Heart right ventricle (tissue), 16 donors: ENCODE data around the gene ST3GAL4. TPM values are rescaled to one million over a fixed set of nuclear protein-coding genes. Genes with fewer than 3 reads are reported as not detected.
A peak's percentile ranks its signal among the peaks of the same experiment; 100 is the strongest.

Experiments used
- ATAC-seq, 8 donors: fragments of 200-7000 bp; cut with Tn5 transposase; one replicate each; pipeline ENCODE4 v1.9.1; 2020; ENCODE audit warnings: mild to moderate bottlenecking in 8 of 8, moderate library complexity in 8 of 8, moderate number of reproducible peaks in 1 of 8
- DNase-seq, 2 donors: peaks; one replicate each; pipeline ENCODE4 v3.0.0-alpha.2; 2020
- H3K27ac ChIP-seq, 10 donors: fragments of 200-600 bp; sonication (generic) in 2 of 10; one replicate each; pipeline versions ENCODE4 v1.5.0 to v1.8.0; 2020 to 2022; ENCODE audit warnings: mild to moderate bottlenecking in 3 of 10
- H3K27me3 ChIP-seq, 7 donors: fragments of 200-600 bp; one replicate each; pipeline ENCODE4 v1.8.0; 2021 to 2022; ENCODE audit warnings: mild to moderate bottlenecking in 2 of 7
- H3K36me3 ChIP-seq, 9 donors: fragments of 200-600 bp; sonication (generic) in 1 of 9; one replicate each; pipeline versions ENCODE4 v1.5.0 to v1.8.0; 2020 to 2022; ENCODE audit warnings: mild to moderate bottlenecking in 2 of 9
- H3K4me1 ChIP-seq, 9 donors: fragments of 200-600 bp; sonication (generic) in 1 of 9; one replicate each; pipeline versions ENCODE4 v1.5.0 to v1.8.0; 2020 to 2022; ENCODE audit warnings: mild to moderate bottlenecking in 4 of 9
- H3K4me3 ChIP-seq, 10 donors: fragments of 200-600 bp; sonication (generic) in 2 of 10; one replicate each; pipeline versions ENCODE4 v1.5.0 to v1.8.0; 2020 to 2022; ENCODE audit warnings: mild to moderate bottlenecking in 7 of 10, moderate library complexity in 2 of 10
- H3K9me3 ChIP-seq, 11 donors: fragments of 200-600 bp in 10 of 11; sonication (generic) in 2 of 11; one replicate each; pipeline versions ENCODE4 v1.5.0 to v1.8.0; 2013 to 2022; ENCODE audit warnings: mild to moderate bottlenecking in 2 of 11, control low read depth in 1 of 11, moderate library complexity in 1 of 11
- WGBS, 2 donors: extraction: QIAGEN DNeasy Blood & Tissue Kit; methylation state at CpG; one replicate each; pipeline ENCODE4 v1.1.7; 2013; ENCODE audit warnings: inconsistent platforms in 1 of 2; 5-methylcytosine and 5-hydroxymethylcytosine counted together
- intact Hi-C, 10 donors: fragments of 100-400 bp; cut with DNase I; formaldehyde crosslinking; loops; one replicate each; pipeline versions ENCODE4 v1.11.1 to v1.14.2; 2022
- polyA plus RNA-seq, 2 donors: library from polyadenylated mRNA; stranded (reverse); fragments of 200-250 nt; gene quantifications; one replicate each; pipeline ENCODE4 v1.2.3, GENCODE V29; 2013
- total RNA-seq, 10 donors: library from RNA; stranded (reverse); fragmentation: NEBNext Ultra II Directional in 3 of 10; extraction: Animal tissue kit (Norgen Biotek cat#: 25700) in 3 of 10; gene quantifications; one replicate each; pipeline versions ENCODE4 v1.2.1 to v1.2.4, GENCODE V29; 2021 to 2023
- TF ChIP-seq, protein P1 (sequence below), 9 donors: fragments of 200-600 bp; sonication (generic) in 2 of 9; IDR thresholded peaks; one replicate each; pipeline versions ENCODE4 v1.5.0 to v1.8.0; 2021 to 2022; ENCODE audit warnings: antibody characterized with exemption in 9 of 9, mild to moderate bottlenecking in 5 of 9, moderate library complexity in 1 of 9
- donor health status: Arrhythmogenic right ventricular cardiomyopathy.
- donor health status: ischemic (EF 13 %, LVEDD 7.1; RV severe dilation, severe dysfunction).
- donor health status: healthy with polysubstance abuse.
- donor health status: DM: no; HTN: yes; CAD: no.
- donor health status: DM: no; HTN: no; CAD: no.
- donor health status: ischemic (EF 25% LVEDD 6.9; RV normal size, moderate dysfunction).
- donor health status: ischemic (EF 25% LVEDD 5.7; RV mildly dilated, moderate dysfunction).
- donor health status: healthy.
- donor health status: DM: yes; HTN: yes; CAD: no.
- donor health status: Ischemic cardiomyopathy.
- donor health status: ischemic (EF 35%, LVEDD 5.7; RV mildly dilated, moderate dysfunction).
- donor health status: nonischemic (EF 11% LVEDD 7.7; RV severe dilation, severe dysfunction).
- donor health status: DM: yes; HTN: yes; CAD: no.
- donor health status: PGD.
- donor health status: ischemic (EF 29% LVEDD 5.4; RV normal size, mild dysfunction).
- donor health status: nonischemic (EF 23%, LVEDD 6.1; RV moderate dilation, normal function).

The ST3GAL4 gene
- total and polyA plus RNA-seq, 12 donors = 24.8 to 98.2 (median 44.8) TPM

DNA sequence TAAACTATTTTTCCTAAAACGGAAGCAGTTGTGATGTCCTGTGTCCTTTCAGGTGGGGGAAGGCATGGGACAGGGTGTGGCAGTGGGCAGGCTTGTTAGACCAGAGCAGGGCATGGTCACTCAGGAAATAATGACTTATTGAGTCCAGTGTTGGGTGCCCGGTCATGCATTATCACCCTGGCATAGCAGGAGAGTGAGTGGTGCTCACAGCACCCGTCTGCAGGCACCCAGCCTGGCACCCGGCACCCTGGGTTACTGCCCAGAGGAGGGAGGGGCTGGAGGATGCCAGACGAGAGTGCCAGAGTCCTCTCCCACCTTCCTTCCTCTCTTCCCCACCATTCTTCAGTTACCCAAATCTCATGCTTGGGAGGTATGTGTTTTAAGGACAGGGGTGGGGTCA is 59.1 kb downstream of the ST3GAL4 start:
- peaks cover 0 to 32% (median 4%) of the 10 kb centered on the region in 9 donors for H3K36me3 ChIP-seq
- H3K4me3 ChIP-seq = no peak overlapping the region
- H3K27ac ChIP-seq = peak overlapping the region; percentile 14 to 93 (median 85)
- WGBS, 2 donors = 45 to 48% methylated on average over 5 of the region's 5 CpGs
- H3K27me3 ChIP-seq = no peaks in the 10 kb centered on the region
- peak in 5 of 8 donors; percentile 1 to 35 (median 4) for ATAC-seq
- H3K4me1 ChIP-seq = peaks cover 20 to 90% (median 50%) of the 10 kb centered on the region in 9 donors
- intact Hi-C loops = loop anchor here in 7 of 10 donors (5.0 to 10.0 kb wide), 4 partner anchors 57 to 102 kb away; partner anchors contain the start of gene ST3GAL4 (in 6 of the 7)
- DNase-seq = peak in 1 of 2 donors; percentile 40
- TF ChIP-seq, protein P1, sequence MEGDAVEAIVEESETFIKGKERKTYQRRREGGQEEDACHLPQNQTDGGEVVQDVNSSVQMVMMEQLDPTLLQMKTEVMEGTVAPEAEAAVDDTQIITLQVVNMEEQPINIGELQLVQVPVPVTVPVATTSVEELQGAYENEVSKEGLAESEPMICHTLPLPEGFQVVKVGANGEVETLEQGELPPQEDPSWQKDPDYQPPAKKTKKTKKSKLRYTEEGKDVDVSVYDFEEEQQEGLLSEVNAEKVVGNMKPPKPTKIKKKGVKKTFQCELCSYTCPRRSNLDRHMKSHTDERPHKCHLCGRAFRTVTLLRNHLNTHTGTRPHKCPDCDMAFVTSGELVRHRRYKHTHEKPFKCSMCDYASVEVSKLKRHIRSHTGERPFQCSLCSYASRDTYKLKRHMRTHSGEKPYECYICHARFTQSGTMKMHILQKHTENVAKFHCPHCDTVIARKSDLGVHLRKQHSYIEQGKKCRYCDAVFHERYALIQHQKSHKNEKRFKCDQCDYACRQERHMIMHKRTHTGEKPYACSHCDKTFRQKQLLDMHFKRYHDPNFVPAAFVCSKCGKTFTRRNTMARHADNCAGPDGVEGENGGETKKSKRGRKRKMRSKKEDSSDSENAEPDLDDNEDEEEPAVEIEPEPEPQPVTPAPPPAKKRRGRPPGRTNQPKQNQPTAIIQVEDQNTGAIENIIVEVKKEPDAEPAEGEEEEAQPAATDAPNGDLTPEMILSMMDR (IDR thresholded peaks at IDR 0.05) = no peak
- no peaks in the 10 kb centered on the region for H3K9me3 ChIP-seq

DNA sequence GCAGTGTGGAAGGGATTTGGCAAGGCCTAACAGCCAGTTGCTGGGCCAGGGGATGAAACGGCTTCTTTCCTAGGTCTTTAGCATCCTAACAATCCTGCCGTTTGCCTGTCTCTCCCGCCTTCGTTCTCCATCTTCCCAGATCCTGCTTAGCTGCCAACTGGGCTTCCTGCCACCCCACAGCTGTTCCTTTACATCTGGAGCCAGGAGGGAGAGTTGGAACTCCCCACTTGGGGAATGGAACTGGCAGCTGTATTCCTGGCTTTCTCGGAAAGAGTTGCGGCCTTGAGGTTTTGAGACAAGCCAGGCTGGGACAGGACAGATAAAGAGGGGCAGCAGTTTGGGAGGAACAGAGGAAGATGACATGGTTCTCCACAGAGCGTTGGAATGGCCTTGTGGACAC is 59.6 kb downstream of the ST3GAL4 start:
- peak overlapping the region; percentile 70 to 93 (median 85) for H3K27ac ChIP-seq
- H3K4me1 ChIP-seq = peaks cover 20 to 91% (median 55%) of the 10 kb centered on the region in 9 donors

DNA sequence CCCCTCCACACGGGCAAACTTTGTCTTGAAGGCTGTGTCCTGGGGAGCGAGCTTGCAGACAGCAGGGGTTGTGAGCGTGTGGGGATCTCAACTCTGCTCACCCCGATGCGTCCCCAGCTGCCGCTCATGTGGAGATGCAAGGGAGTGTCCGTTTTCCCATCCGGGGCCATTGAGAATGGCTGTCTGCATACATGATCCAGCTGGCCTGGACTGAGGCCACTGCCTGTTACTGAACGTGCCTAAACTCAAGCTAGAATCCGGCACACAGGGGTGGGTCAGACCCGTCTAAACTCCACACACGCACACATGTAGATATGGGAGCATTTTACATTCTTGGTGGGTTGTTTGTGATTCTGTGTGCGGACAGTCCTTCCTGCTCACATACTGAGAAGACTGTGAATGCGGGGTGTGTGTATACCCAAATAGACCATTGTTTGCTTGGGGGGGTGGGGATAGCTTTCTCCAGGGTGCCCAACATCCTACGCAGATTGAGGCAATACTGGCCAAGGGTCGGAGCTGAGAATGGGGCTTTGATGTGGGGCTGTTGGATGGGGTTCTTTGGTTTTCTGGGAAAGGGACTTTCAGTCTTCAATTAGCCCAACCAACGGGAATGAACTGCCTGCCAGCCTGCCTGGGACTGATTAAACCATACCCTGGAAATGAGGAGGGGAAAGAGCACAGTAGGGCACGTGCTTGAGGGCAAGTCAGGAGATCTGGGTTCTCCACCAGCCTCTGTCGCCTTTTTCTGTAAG is 60.4 kb downstream of the ST3GAL4 start:
- peak overlapping the region in 8 of 10 donors; percentile 27 to 55 (median 52) for H3K4me3 ChIP-seq
- H3K36me3 ChIP-seq = peaks cover 0 to 27% (median 4%) of the 10 kb centered on the region in 9 donors
- 59 to 65% methylated on average over 19 of the region's 19 CpGs for WGBS, 2 donors
- TF ChIP-seq, protein P1 (IDR thresholded peaks at IDR 0.05) = no peak
- DNase-seq = peak; percentile 81 to 86
- intact Hi-C loops = loop anchor here in 7 of 10 donors (5.0 to 10.0 kb wide), 4 partner anchors 59 to 104 kb away; partner anchors contain the start of gene ST3GAL4 (in 5 of the 7)
- H3K9me3 ChIP-seq = no peaks in the 10 kb centered on the region
- peak overlapping the region; percentile 70 to 93 (median 85) for H3K27ac ChIP-seq
- H3K4me1 ChIP-seq = peaks cover 20 to 90% (median 62%) of the 10 kb centered on the region in 9 donors
- H3K27me3 ChIP-seq = no peaks in the 10 kb centered on the region
- ATAC-seq = peak; percentile 44 to 74 (median 62)

More for the DNA sequence above, 59.6 kb downstream of the ST3GAL4 start:
- no peaks in the 10 kb centered on the region for H3K27me3 ChIP-seq
- ATAC-seq (peak; percentile 44 to 64 (median 50)), DNase-seq (peak; percentile 85 to 87)
- TF ChIP-seq, protein P1 (IDR thresholded peaks at IDR 0.05) = no peak
- H3K9me3 ChIP-seq = no peaks in the 10 kb centered on the region
- 20 to 21% methylated on average over 7 of the region's 7 CpGs for WGBS, 2 donors
- intact Hi-C loops = loop anchor here in 7 of 10 donors (5.0 to 10.0 kb wide), 4 partner anchors 58 to 103 kb away; partner anchors contain the start of gene ST3GAL4 (in 5 of the 7)
- H3K4me3 ChIP-seq = no peak overlapping the region
- peaks cover 0 to 27% (median 4%) of the 10 kb centered on the region in 9 donors for H3K36me3 ChIP-seq

DNA sequence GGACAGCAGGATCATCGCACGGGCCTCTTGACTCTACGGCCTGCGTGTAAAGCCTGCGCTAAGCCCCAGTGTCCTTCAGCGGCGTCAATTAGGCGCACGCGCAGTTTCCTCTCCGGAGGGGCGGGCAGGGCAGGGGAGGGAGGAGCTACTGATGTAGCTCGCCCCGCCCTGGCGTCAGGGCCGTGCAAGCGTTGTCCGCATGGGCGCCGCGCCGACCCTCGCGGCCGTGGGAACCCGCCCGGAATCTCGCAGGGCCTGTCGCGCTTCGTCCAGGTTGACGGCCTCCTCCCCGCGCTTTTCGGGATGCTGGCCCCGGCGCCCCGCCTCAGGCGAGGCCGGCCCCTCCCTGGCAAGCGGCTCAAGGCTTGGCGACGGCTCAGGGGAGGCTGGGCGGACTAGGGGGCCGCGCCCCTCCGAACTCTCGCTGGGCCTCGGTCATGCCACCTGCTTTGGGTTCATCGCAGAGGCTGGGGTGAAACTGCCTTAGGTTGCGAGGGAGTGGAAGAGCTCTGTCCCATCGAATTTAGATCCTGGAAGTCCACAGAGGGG is 61.1 kb downstream of the ST3GAL4 start:
- Histone ChIP-seq H3K27ac (peak overlapping the region; percentile 70 to 93 (median 85)), H3K4me1 (peaks cover 26 to 90% (median 64%) of the 10 kb centered on the region in 9 donors), H3K9me3 (no peaks in the 10 kb centered on the region), H3K4me3 (peak overlapping the region in 9 of 10 donors; percentile 27 to 55 (median 52)), H3K36me3 (peaks cover 0 to 22% (median 4%) of the 10 kb centered on the region in 9 donors), H3K27me3 (no peaks in the 10 kb centered on the region)
- TF ChIP-seq, protein P1 (IDR thresholded peaks at IDR 0.05) = peak in 1 of 9 donors; percentile 8
- intact Hi-C loops = loop anchor here in 7 of 10 donors (5.0 to 10.0 kb wide), 4 partner anchors 59 to 104 kb away; partner anchors contain the start of gene ST3GAL4 (in 5 of the 7)
- 5 to 7% methylated on average over 50 to 52 of the region's 52 CpGs for WGBS, 2 donors
- ATAC-seq = peak; percentile 85 to 91 (median 88)
- DNase-seq = peak; percentile 92 to 95
